HG03060 (cell line): Measurements from ENCODE around the gene PHC2.
"Not testable (repeated sequence)": the region's sequence is repeated elsewhere in the genome, so short reads cannot be mapped to it uniquely, and the experiment has no call there.

ENCODE experiments used
- ATAC-seq: cut with Tn5 transposase; IDR thresholded peaks from one replicate; pipeline ENCODE4 v1.9.1; 2021; ENCODE audit warnings: low read depth, moderate number of reproducible peaks; ENCODE audit not compliant: unreplicated experiment

The PHC2 gene

GRCh38 chr1:33299461-33300155 lies 131.3 kb downstream of the PHC2 start:
- no peak for ATAC-seq

GRCh38 chr1:33298623-33299277 lies 132.1 kb downstream of the PHC2 start:
- ATAC-seq: no peak

GRCh38 chr1:33297911-33298622 lies 132.8 kb downstream of the PHC2 start:
- ATAC-seq: no peak

GRCh38 chr1:33296824-33297223 lies 134.1 kb downstream of the PHC2 start:
- no peak for ATAC-seq

GRCh38 chr1:33296082-33296458 lies 134.8 kb downstream of the PHC2 start:
- no peak for ATAC-seq

GRCh38 chr1:33295450-33296081 lies 135.3 kb downstream of the PHC2 start:
- no peak for ATAC-seq

GRCh38 chr1:33295023-33295422 lies 135.9 kb downstream of the PHC2 start:
- no peak for ATAC-seq

- ATAC-seq: no peak
These were observed 136.6 kb downstream of the PHC2 start for GRCh38 chr1:33294071-33295010.

- no peak for ATAC-seq
These were observed 138.1 kb downstream of the PHC2 start for GRCh38 chr1:33292726-33293340.

GRCh38 chr1:33290615-33291014 lies 140.3 kb downstream of the PHC2 start:
- not testable (repeated sequence) for ATAC-seq

- ATAC-seq: no peak
These were observed 141.1 kb downstream of the PHC2 start for GRCh38 chr1:33289858-33290154.

- ATAC-seq: no peak
These were observed 141.7 kb downstream of the PHC2 start for GRCh38 chr1:33288976-33289857.

GRCh38 chr1:33287317-33287716 lies 143.6 kb downstream of the PHC2 start:
- no peak for ATAC-seq

GRCh38 chr1:33286451-33287185 lies 144.3 kb downstream of the PHC2 start:
- no peak for ATAC-seq

GRCh38 chr1:33284049-33284448 lies 146.8 kb downstream of the PHC2 start:
- ATAC-seq: no peak

- ATAC-seq: no peak
These were observed 148.1 kb downstream of the PHC2 start for GRCh38 chr1:33282791-33283190.

GRCh38 chr1:33281554-33282303 lies 149.2 kb downstream of the PHC2 start:
- no peak for ATAC-seq
